H9 (cell line): ENCODE results near the gene RCOR2. TPM values are rescaled to one million over a fixed set of nuclear protein-coding genes. Genes with fewer than 3 reads are reported as not detected.

Source experiments
- DNase-seq: peaks from one replicate; pipeline ENCODE4 v3.0.0-alpha.2; 2017
- H2AFZ ChIP-seq: one replicate; pipeline ENCODE4 v1.6.1; 2013; ENCODE audit warnings: mild to moderate bottlenecking, low read length, control low read depth, moderate library complexity
- H2AK5ac ChIP-seq: 2 replicates; pipeline ENCODE4 v1.6.1; 2013; ENCODE audit warnings: low read length, control low read depth, mixed read lengths; ENCODE audit not compliant: insufficient read length
- H2BK120ac ChIP-seq: one replicate; pipeline ENCODE4 v1.6.1; 2013; ENCODE audit warnings: low read depth, mild to moderate bottlenecking, low read length, control low read depth, inconsistent platforms; ENCODE audit not compliant: poor library complexity, severe bottlenecking
- H2BK12ac ChIP-seq: 2 replicates; pipeline ENCODE4 v1.6.1; 2013; ENCODE audit warnings: low read length, control low read depth, mixed read lengths, low read depth; ENCODE audit not compliant: insufficient read length
- H2BK15ac ChIP-seq: 2 replicates; pipeline ENCODE4 v1.6.1; 2013; ENCODE audit warnings: low read depth, low read length, control low read depth
- H2BK20ac ChIP-seq: one replicate; pipeline ENCODE4 v1.6.1; 2013; ENCODE audit warnings: low read depth, mild to moderate bottlenecking, low read length, control low read depth, inconsistent platforms; ENCODE audit not compliant: poor library complexity, severe bottlenecking
- H2BK5ac ChIP-seq: 2 replicates; pipeline ENCODE4 v1.6.1; 2013; ENCODE audit warnings: low read length, control low read depth, mixed read lengths; ENCODE audit not compliant: insufficient read length
- H3K14ac ChIP-seq: 2 replicates; pipeline ENCODE4 v1.6.1; 2013; ENCODE audit warnings: low read length, control low read depth; ENCODE audit not compliant: insufficient read depth
- H3K18ac ChIP-seq: 2 replicates; pipeline ENCODE4 v1.6.1; 2013; ENCODE audit warnings: low read depth, mild to moderate bottlenecking, mixed read lengths, low read length, control low read depth; ENCODE audit not compliant: insufficient read length
- H3K23ac ChIP-seq: 2 replicates; pipeline ENCODE4 v1.6.1; 2013; ENCODE audit warnings: low read length, control low read depth, mixed read lengths, low read depth; ENCODE audit not compliant: insufficient read length
- H3K23me2 ChIP-seq: 2 replicates; pipeline ENCODE4 v1.6.1; 2013; ENCODE audit warnings: low read depth, mild to moderate bottlenecking, mixed read lengths, low read length, control low read depth; ENCODE audit not compliant: insufficient read length, poor library complexity, severe bottlenecking
- H3K27ac ChIP-seq: 2 replicates; pipeline ENCODE4 v1.5.1; 2013; ENCODE audit warnings: low read length, control low read depth, mixed read lengths, low read depth; ENCODE audit not compliant: insufficient read length
- H3K27me3 ChIP-seq: 2 replicates; pipeline ENCODE4 v1.6.1; 2013; ENCODE audit warnings: low read length, control low read depth, inconsistent platforms; ENCODE audit not compliant: insufficient read depth
- H3K4ac ChIP-seq: 2 replicates; pipeline ENCODE4 v1.6.1; 2013; ENCODE audit warnings: low read depth, mild to moderate bottlenecking, control low read depth, inconsistent platforms, low read length, moderate library complexity
- H3K4me1 ChIP-seq: 2 replicates; pipeline ENCODE4 v1.6.1; 2013; ENCODE audit warnings: low read length, control low read depth, inconsistent platforms; ENCODE audit not compliant: insufficient read depth
- H3K4me2 ChIP-seq: 2 replicates; pipeline ENCODE4 v1.6.1; 2013; ENCODE audit warnings: low read length, control low read depth, mixed read lengths; ENCODE audit not compliant: insufficient read length, insufficient read depth
- H3K56ac ChIP-seq: 2 replicates; pipeline ENCODE4 v1.6.1; 2013; ENCODE audit warnings: low read depth, mild to moderate bottlenecking, mixed read lengths, low read length, control low read depth; ENCODE audit not compliant: insufficient read length
- H3K79me1 ChIP-seq: 2 replicates; pipeline ENCODE4 v1.6.1; 2013; ENCODE audit warnings: low read depth, mild to moderate bottlenecking, moderate library complexity, low read length, control low read depth, inconsistent platforms; ENCODE audit not compliant: insufficient read depth, poor library complexity, severe bottlenecking
- H3K79me2 ChIP-seq: 2 replicates; pipeline ENCODE4 v1.6.1; 2013; ENCODE audit warnings: low read length, control low read depth, inconsistent platforms; ENCODE audit not compliant: insufficient read depth
- H3K9ac ChIP-seq: 2 replicates; pipeline ENCODE4 v1.6.1; 2013; ENCODE audit warnings: low read length, control low read depth, mixed read lengths; ENCODE audit not compliant: insufficient read length; ENCODE audit errors: extremely low read depth
- H3K9me3 ChIP-seq: one replicate; pipeline ENCODE4 v1.6.1; 2013; ENCODE audit warnings: low read depth, low read length, inconsistent platforms; ENCODE audit not compliant: control insufficient read depth
- H3T11ph ChIP-seq: one replicate; pipeline ENCODE4 v1.6.1; 2013; ENCODE audit warnings: mild to moderate bottlenecking, low read length, control low read depth, inconsistent platforms
- H4K20me1 ChIP-seq: one replicate; pipeline ENCODE4 v1.6.1; 2013; ENCODE audit not compliant: control insufficient read depth, insufficient read length, insufficient read depth
- H4K5ac ChIP-seq: 2 replicates; pipeline ENCODE4 v1.6.1; 2013; ENCODE audit warnings: low read depth, mild to moderate bottlenecking, mixed read lengths, low read length, control low read depth; ENCODE audit not compliant: insufficient read length
- H4K8ac ChIP-seq: replicated peaks from 2 replicates; pipeline ENCODE4 v1.6.1; 2013; ENCODE audit warnings: low read length, control low read depth, mixed read lengths, low read depth; ENCODE audit not compliant: insufficient read length
- H4K91ac ChIP-seq: 2 replicates; pipeline ENCODE4 v1.6.1; 2013; ENCODE audit warnings: low read depth, mild to moderate bottlenecking, moderate library complexity, mixed read lengths, low read length, control low read depth; ENCODE audit not compliant: insufficient read length
- H3K27ac Mint-ChIP-seq, 3 experiments: 2 replicates in 2 of 3; 3 replicates in 1 of 3; pipeline ENCODE4 v1.8.0; 2020 to 2021; ENCODE audit warnings: mixed read lengths in 3 of 3, mild to moderate bottlenecking in 1 of 3, moderate library complexity in 1 of 3
- H3K27me3 Mint-ChIP-seq: 2 replicates; pipeline ENCODE4 v1.8.0; 2021; ENCODE audit warnings: low read depth, mild to moderate bottlenecking, moderate library complexity, mixed read lengths
- H3K36me3 Mint-ChIP-seq, 3 experiments: 2 replicates in 2 of 3; 3 replicates in 1 of 3; pipeline ENCODE4 v1.8.0; 2020 to 2021; ENCODE audit warnings: low read depth in 3 of 3, mixed read lengths in 3 of 3; ENCODE audit not compliant: insufficient read depth in 1 of 3
- H3K4me1 Mint-ChIP-seq, 2 experiments: 2 replicates each; pipeline ENCODE4 v1.8.0; 2020; ENCODE audit warnings: mixed read lengths in 2 of 2
- H3K4me3 Mint-ChIP-seq, 2 experiments: 2 replicates in 1 of 2; 3 replicates in 1 of 2; pipeline ENCODE4 v1.8.0; 2020 to 2021; ENCODE audit warnings: mild to moderate bottlenecking in 2 of 2, mixed read lengths in 2 of 2, moderate library complexity in 1 of 2
- H3K9me3 Mint-ChIP-seq, 2 experiments: 2 replicates in 1 of 2; 3 replicates in 1 of 2; pipeline ENCODE4 v1.8.0; 2020; ENCODE audit warnings: mild to moderate bottlenecking in 2 of 2, mixed read lengths in 2 of 2, moderate library complexity in 1 of 2
- CTCF ChIP-seq: fragments of 200-600 bp; sonication (generic); conservative IDR thresholded peaks from 3 replicates; pipeline ENCODE4 v1.8.0; 2021; ENCODE audit warnings: antibody characterized with exemption, mild to moderate bottlenecking
- WGBS: extraction: QIAGEN DNeasy Blood & Tissue Kit; methylation state at CpG from one replicate; pipeline ENCODE4 v1.1.7; 2013; ENCODE audit warnings: missing lambda C conversion rate, low lambda C conversion rate, mixed read lengths; ENCODE audit not compliant: insufficient read length; ENCODE audit errors: extremely low coverage; 5-methylcytosine and 5-hydroxymethylcytosine counted together
- total RNA-seq: library from RNA; stranded (reverse); gene quantifications from 2 replicates; pipeline ENCODE4 v1.2.1, GENCODE V29; 2021

The RCOR2 gene
- total RNA-seq, 1 experiment from 2014 or later, result 118 TPM

GRCh38 chr11:63938479-63939396, 21.8 kb upstream of the RCOR2 start, which contains the start of gene NAA40:
NAA40 (plus strand) TSS chr11:63939002; CDS start chr11:63939097, 95 bp downstream.
- DNase-seq, result peak; percentile 97
- Mint-ChIP-seq H3K27ac (peak within 1 kb of the TSS; percentile 94 to 97 (median 97); a peak in 6 of 7 replicates), H3K4me3 (peak within 1 kb of the TSS; percentile 85 to 86), H3K36me3 (peaks cover 0 to 9% (median 5%) of the 10 kb centered on the region in 3 experiments; a peak in 5 of 7 replicates), H3K27me3 (no peaks in the 10 kb centered on the region; the same call in 1 of the 2 replicates), H3K4me1 (peaks cover 14 to 19% of the 10 kb centered on the region in 2 experiments), H3K9me3 (no peaks in the 10 kb centered on the region)
- Histone ChIP-seq H3K27ac (peak within 1 kb of the TSS; percentile 36), H3K9me3 (no peaks in the 10 kb centered on the region), H4K5ac (no peak within 1 kb of the TSS), H3K4me2 (peak within 1 kb of the TSS; percentile 97), H2BK5ac (no peak within 1 kb of the TSS), H3K79me1 (peaks cover 9% of the 10 kb centered on the region), H3K79me2 (peaks cover 7% of the 10 kb centered on the region; the same call in 1 of the 2 replicates), H3K4ac (no peak within 1 kb of the TSS), H2BK12ac (no peak within 1 kb of the TSS), H4K8ac (no peak within 1 kb of the TSS), H2AK5ac (no peak within 1 kb of the TSS), H2BK20ac (no peak within 1 kb of the TSS), H3T11ph (no peak within 1 kb of the TSS), H3K18ac (peak within 1 kb of the TSS; percentile 93), H3K27me3 (no peaks in the 10 kb centered on the region), H2BK15ac (no peak within 1 kb of the TSS), H2AFZ (peak within 1 kb of the TSS; percentile 24), H3K4me1 (no peaks in the 10 kb centered on the region), H3K56ac (no peak within 1 kb of the TSS), H3K9ac (peak within 1 kb of the TSS; percentile 76), H4K20me1 (no peaks in the 10 kb centered on the region), H3K23ac (no peak within 1 kb of the TSS), H2BK120ac (no peak within 1 kb of the TSS), H3K23me2 (peaks cover 11% of the 10 kb centered on the region), H4K91ac (no peak within 1 kb of the TSS), H3K14ac (peak within 1 kb of the TSS; percentile 97)
- WGBS, result no CpG with 5 or more reads among the region's 92 CpGs
- TF ChIP-seq CTCF, result no peak
